Mammary epithelial cell (primary cell): ENCODE data around the gene SLC38A1.

Experiments
- CTCF ChIP-seq, 2 donors: IDR thresholded peaks in 1 of 2; conservative IDR thresholded peaks in 1 of 2; 2 replicates each; pipeline ENCODE4 v1.5.1; 2011 to 2012; ENCODE audit warnings: inconsistent platforms in 2 of 2, low read length in 2 of 2, mild to moderate bottlenecking in 2 of 2, control low read depth in 1 of 2, low read depth in 1 of 2; ENCODE audit not compliant: insufficient read depth in 1 of 2; ENCODE audit errors: extremely low read depth in 1 of 2
- EZH2 ChIP-seq: IDR thresholded peaks from 2 replicates; pipeline ENCODE4 v1.6.1; 2012; ENCODE audit warnings: low read length, inconsistent platforms, borderline replicate concordance

GRCh38 chr12:46183112-46183511 is 85.7 kb downstream of the SLC38A1 start:
- TF ChIP-seq CTCF (conservative IDR thresholded peaks at IDR 0.05 in 1 of 2, IDR thresholded peaks at IDR 0.05 in 1 of 2; ENCODE audit: extremely low read depth in 1 of 2, insufficient read depth in 1 of 2, low read depth in 1 of 2, low read length in 2 of 2) (no peak), EZH2 (no peak)
